ENCODE data around the gene CNEP1R1.

The CNEP1R1 gene

DNA sequence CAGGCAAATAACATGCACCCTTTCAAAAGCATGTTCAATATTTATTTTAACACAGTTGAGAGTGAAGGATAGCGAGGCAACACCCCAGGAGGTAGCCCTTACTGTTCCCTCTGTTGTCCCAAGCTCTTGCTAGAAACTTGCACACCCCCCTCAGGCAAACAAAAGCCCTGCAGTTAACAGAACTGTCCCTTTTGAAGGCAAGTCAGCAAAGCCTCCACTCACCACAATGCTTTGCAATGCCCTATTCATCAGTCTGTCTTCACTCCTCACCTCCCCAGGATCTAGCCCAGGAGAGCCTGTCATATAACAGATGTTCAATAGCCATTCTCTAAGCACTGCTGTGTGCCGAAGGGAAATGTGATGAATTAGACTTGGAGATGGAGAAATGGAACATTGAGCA lies 3.5 kb upstream of the CNEP1R1 start:
- no peak for DNase-seq

DNA sequence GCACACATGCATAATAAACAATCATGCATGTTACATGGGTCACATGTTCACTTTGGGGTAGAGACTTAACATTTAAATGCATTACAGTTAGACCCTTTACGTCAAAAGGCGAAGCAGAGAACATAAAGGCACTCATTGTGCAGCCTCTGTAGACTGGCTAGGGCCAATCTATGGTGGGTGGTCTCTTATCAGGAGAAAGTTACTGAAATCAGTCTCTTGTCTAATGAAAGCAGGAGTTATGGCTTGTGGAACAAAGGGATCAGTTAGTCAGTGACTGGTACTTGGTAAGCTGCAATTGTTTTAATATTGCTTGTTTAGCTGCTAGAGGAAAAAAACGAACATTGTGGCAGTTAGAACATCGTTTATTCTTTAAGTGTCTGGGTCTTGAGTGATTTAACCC lies 1.4 kb upstream of the CNEP1R1 start:
- no peak for DNase-seq

DNA sequence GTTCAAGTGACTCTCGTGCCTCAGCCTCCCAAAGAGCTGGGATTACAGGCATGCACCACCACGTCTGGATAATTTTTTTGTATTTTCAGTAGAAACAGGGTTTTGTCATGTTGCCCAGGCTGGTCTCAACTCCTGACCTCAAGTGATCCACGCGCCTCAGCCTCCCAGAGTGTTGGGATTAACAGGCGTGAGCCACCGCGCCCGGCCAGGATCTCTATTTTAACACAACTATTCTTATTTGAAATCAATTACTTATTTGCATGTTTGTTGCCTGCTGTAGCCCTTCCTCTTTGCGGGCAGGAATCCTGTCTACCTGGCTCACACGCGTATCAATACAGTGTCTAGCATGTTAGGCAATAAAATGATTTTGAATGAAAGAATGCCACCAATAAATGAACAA lies 818 bp upstream of the CNEP1R1 start:
- no peak for DNase-seq

DNA sequence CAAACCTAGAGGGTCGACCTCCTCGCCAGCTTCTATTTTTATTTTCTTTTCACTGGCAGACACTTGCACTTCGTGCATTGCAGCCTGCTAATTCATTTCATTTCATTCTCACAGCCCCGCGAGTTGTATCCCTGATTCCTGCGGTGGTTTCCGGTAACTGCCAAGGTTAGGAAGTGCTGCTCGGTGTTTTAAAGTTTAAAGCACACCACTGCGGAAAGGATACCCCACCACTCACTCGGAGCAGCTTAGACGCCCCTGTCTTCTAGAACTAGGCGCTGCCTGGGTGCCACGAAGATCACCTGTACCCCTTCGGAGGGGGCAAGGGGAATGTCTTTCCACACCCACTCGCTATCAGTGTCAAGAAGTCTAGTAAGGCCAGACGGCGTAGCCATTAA lies 509 bp downstream of the CNEP1R1 start:
- no peak for DNase-seq

DNA sequence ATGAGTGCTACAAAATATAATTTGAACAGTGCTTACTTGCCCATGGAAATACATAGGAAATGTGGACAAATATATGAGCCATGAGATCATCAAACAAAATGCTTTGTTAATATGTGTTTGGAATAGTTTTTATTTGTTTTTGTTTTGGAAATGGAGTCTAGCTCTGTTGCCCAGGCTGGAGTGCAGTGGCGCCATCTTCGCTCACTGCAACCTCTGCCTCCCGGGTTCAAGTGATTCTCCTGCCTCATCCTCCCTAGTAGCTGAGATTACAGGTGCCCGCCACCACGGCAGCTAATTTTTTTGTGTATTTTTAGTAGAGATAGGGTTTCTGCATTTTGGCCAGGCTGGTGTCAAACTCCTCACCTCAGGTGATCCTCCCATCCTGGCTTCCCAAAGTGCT lies 2.8 kb downstream of the CNEP1R1 start:
- DNase-seq = no peak

DNA sequence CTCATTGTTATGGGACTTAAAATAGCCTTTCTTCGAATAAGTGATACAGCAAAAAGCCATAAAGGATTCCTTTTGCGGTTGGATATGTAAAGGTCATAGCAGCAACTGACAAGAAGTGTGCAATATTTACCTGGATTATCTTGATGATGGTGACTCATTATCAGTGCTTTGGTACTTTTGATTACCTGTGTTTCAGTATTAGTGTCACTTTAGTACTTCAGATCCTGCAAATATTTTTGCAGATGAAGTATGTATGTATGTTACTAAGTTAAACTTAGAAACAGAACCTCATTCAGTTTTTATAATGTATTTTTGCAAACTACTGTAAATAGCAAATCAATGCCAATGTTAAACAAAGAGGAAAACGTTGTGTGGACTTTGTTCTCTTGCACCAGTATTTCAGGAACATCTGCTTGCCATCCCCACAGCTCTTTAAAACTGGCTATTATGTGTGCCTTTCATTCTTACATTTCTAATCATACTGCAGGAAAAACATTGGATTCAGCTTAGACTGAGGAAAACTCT lies 10.5 kb downstream of the CNEP1R1 start:
- DNase-seq = no peak

DNA sequence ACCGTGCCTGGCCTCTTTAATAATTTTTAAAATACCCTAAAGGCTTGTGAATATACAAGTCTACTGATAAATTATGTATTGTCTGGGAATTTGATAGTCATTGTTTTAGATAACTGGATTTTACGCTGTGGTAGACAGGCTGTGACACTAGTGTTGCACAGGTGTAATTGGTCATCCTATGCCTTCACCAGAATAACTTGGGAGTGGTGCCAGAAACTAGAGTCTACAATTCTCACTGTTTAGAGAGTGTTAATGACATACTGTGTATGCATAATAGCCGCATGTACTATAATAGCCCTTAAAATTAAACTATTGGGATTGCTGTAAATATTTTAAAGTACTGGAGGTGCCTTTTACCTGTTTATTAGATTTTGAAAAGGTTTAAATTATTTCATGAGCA lies 11.4 kb downstream of the CNEP1R1 start:
- DNase-seq = no peak

DNA sequence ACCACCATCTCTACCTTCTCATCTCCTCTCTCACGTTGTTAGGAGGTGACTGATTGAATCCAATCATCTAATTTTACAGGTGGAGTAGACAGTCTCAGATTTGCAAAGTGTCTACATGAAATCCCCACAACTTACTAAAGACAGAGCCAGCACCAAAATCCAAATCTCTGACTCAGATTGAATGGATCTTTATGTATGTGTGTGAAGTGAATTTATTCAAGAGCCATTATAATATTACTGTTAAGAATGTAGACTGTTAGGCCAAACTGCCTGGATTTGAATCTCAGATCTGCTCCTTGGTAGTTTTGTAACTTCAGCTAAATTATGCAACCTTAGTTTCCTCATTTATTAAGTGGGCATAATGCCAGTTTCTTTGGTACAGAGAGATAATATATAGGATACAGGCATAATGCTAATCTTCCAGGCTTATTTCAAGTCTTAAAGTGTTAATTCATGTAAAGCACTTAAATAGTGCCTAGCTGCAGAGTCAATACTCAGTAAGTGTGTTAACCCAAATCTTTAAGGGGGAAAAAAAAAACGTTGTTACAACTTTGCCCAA lies 12.7 kb downstream of the CNEP1R1 start:
- no peak for DNase-seq

DNA sequence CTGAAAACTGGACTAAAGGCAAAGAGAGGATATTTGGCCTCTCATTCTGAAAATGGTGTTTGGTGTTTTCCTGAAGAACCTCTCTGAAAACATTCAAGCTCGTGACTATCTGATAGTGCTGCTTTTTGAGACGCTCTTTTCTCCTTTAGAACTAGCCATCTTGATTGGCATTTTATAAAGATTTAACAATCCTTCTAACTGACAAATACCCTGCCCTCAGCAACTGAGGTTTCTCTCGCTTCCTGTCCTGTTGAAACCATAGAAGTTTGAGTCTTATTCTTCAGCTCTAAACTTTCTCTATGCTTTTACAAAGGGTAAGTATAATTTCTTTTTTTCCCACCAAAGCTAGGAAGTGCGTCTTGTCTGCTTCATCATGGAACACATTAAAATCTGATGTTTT lies 13.3 kb downstream of the CNEP1R1 start:
- DNase-seq = no peak

DNA sequence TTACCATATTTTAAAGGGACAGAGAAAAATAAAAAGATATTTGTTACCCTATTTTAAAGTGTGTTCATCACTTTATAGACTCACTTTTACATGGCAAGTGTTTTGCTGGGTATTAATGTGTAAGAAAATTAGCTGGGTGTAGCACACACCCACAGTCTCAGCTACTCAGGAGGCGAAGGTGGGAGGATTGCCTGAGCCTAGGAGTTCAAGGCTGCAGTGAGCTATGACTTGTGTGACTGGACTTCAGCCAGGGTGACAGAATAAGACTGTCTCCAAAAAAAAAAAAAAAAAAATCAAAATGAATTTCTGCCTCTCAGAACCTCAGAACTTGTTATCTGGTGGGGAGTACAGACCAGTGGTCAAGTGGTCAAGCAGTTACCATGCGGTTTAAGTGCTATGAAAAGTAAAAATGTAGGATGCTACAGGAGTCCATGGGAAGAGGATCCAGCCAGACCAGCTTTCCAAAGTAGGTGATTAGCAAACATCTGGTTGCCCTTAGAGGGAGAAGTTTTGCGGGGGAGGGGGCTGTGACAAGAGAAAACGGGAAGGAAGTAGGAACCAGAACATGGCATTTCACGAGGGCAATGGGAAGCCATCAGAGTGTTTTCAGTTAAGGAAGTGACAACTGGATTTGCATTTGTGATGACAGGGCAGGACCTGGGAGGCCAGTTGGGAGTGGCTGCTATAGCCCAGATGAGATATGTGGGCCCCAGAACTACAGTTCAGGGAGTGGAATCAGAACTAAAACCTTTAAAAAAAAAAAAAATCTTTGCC lies 13.9 kb downstream of the CNEP1R1 start:
- DNase-seq = peak; percentile 32

DNA sequence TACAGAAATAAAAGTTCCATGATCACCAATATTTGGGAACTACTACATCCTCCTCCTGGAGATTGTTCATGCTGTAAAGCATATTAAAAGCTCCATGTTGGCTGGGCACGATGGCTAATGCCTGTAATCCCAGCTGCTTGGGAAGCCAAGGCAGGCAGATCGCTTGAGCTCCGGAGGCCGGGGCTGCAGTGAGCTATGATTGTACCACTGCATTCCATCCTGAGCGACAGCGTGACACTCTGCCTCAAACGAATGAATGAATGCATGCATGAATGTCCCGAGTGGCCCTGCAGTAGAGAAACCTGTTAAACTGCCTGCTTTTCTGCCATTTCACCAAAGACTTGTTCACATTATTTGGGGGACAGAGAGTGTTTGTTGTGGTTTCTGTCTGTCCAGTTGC lies 15.0 kb downstream of the CNEP1R1 start:
- no peak for DNase-seq

DNA sequence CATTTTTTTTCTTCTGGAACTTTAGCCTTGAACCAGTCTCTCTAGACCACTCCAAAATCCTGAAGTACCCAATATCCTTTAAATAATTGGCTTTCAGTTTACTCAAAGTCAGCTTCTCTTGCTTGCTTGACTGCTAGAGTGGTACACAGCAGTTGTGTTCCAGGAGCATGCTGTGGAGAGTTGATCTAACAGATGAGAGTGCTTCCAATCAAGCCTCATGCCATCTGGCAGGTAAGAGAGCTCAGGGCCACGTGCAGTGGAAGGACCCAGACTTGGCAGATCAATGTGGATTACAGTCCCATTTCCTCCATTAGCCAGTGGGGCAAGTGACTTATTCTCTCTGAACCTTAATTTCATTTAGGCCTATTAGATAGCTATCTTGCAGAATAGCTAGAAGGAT lies 15.7 kb downstream of the CNEP1R1 start:
- no peak for DNase-seq

DNA sequence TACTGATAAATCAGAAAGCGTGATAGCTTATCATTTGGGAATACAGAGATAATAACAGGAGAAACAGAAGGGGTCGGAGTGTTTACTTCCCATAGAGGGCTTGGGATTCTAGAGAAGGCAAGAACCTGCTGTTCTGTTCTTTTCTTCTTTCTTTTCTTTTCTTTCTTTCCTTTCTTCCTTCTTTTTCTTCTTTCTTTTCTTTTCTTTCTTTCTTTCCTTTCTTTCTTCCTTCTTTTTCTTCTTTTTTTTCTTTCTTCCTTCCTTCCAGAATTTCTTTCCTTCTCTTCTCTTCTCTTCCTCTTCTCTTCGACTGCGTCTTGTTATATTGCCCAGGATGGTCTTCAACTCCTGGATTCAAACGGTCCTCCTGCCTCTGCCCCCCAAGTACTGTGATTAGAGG lies 18.3 kb downstream of the CNEP1R1 start:
- DNase-seq = no peak

DNA sequence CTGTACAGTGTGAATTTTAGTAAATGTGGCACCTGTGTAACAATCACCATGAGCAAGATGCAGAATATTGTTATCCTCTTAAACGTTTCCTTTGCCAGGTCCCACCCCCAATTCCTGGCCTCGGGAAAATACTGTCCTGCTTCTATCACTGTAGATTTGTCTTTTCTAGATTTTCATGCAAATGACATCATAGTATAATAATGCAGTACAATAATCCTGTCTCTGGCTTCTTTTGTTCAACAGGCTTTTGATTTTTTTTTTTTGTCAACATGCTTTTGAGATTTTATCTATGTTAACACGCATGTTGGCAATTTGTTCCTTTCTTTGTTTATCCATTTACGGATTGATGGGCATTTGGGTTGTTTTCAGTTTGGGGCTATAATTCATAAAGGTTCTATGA lies 20.4 kb downstream of the CNEP1R1 start:
- no peak for DNase-seq

DNA sequence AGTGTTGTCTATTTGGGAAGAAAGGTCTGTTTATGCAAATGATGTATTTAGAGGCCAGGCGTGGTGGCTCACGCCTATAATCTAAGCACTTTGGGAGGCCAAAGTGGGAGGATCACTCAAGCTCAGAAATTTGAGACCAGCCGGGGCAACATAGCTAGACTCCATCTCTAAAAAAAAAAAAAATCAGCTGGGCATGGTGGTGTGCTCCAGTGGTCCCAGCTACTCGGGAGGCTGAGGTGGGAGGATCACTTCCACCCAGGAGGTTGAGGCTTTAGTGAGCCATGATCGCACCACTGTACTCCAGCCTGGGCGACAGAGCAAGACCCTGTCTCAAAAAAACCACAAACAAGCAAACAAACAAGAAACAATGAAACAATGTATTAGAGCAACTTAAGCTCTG lies 21.8 kb downstream of the CNEP1R1 start:
- DNase-seq = no peak

DNA sequence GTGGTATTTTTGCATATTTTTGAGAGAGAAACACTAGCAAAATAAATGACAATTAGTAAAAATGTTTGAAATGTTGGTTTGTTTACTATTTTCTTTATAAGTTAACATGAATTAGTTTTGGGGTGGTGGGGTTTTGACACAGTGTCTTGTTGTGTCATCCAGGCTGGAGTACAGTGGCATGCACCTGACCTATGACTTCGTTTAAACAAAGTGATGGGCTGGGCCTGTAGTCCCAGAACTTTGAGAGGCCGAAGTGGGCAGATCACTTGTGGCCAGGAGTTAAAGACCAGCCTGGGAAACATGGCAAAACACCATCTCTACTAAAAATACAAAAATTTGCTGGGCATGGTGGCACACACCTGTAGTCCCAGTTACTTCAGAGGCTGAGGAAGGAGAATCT lies 22.8 kb downstream of the CNEP1R1 start:
- no peak for DNase-seq

DNA sequence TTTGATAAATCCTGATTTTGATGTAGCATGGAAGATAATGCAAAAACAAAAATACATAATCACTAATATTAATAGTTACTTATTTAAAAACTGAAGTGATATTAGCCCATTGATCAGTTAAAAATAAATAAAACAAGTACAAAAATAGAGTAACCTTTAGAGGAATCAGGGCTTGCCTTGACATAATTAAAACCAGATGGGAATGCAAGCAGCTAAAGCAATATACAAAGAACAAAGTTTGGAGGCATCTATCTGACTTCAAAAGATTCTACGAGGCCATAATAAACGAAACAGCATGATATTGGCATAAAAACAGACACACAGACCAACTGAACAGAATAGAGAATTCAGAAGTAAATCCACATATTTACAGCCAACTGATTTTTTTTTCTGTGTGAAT lies 25.8 kb downstream of the CNEP1R1 start:
- DNase-seq = no peak

DNA sequence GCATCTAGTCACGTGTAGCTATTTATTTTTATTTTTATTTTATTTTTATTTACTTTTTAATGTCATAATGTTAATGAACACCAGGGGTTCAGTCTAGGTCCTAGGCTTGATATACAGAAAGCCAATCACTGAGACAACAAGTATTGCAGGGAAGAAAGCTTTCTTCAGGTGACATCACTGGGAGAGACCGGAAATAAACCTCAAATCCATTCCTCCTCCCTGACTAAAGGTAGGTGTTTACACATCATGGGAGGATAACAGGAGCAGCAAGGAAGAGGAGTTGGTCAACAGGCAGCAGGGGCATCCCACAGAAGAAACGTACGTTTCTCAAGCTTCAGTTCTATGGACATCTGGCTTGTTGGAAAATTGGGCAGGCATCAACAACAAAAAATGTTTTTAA lies 31.2 kb downstream of the CNEP1R1 start:
- no peak for DNase-seq

DNA sequence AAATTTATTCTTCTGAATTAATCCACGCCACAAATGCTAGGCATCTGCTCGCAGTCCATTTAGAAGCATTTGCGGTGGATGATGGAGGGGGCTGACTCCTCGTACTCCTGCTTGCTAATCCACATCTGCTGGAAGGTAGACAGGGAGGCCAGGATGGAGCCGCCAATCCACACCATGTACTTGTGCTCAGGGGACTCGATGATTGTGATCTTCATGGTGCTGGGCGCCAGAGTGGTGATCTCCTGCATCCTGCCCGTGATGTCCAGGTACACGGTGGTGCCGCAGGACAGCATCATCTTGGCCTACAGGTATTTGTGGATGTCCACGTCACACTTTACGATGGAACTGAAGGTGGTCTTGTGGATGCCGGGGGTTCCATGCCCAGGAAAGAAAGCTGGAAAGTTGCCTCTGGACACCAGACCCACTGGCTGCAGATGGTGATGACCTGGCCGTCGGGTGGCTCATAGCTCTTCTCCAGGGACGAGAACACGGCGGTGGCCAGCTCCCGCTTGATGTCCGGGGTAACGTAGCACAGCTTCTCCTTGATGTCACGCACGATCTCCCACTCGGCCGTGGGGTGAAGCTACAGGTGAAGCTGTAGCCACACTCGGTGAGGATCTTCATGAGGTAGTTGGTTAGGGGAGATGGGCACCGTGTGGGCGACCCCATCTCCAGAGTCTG lies 33.2 kb downstream of the CNEP1R1 start:
- no peak for DNase-seq

DNA sequence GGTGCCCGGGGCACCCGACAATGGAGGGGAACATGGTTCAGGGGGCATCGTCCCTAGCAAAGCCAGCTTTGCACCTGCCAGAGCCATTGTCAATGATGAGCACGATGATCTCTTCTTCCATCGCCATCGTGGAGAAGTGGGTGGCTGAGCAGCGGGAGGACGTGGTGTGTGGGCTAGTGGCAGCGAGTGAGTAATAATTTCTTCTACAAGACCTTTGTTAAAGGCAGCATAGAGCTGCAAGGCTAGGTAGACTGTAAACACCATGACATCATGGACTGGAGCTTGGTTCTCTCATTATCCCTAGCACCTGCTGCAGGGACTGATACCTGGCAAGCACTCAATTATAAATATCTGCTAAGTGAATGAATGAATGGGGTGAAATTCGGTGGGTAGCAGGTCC lies 34.1 kb downstream of the CNEP1R1 start:
- no peak for DNase-seq

DNA sequence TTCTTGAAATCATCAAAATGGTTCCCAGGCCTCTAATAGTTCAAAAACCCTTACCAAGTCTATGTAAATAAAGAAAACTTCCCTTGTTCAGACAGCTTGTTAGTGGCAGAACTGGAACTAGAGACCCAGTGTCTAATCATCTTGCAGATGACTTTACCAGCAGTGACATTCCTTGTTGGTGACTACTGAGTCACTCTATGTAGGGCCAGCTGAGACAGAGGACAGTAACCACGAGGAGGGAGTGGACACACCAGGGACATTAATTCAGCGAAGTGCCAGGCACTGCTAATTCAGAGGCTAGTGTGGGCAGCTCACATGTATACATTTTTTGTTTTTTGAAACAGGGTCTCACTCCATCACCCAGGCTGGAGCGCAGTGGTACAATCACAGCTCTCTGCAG lies 34.6 kb downstream of the CNEP1R1 start:
- DNase-seq = no peak

DNA sequence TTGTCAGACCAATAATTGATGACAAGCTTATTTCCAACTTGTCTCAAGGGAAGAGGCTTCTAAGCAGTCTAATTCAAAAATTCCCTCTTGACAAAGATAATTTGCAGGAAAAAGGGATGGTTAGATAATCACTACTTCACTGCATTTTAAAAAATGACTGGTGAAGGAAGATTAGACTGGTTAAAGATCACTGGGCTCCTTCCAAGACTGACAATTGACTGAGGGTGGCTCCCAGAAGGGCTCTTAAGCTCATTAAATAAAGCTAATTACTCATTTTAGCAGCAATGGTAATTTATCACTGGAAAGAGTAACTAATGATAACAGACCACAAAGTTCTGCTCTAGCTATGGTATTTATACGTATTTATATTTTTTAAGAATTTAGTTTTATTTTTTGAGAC lies 36.3 kb downstream of the CNEP1R1 start:
- DNase-seq = no peak

DNA sequence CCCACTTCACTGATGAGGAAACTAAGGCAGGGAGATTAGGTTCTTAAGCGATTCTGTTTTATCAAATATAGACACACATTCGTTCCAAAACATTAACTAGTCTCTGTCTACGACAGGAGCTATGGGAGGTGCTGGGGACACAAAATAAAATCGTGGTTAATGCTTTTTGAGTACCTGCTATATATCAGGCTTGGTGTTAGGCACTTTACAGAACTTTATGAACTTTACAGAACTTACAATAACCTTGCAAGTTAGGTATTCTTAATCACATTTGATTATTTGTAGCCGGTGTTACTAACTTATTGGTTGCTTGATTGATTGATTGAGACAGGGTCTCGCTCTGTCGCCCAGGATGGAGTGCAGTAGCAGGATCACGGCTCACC lies 40.2 kb downstream of the CNEP1R1 start:
- no peak for DNase-seq

Measured in femur (tissue), 1 donor.